Kidney (tissue), 14 donors: ENCODE measurements around the gene PSMA5. TPM values are rescaled to one million over a fixed set of nuclear protein-coding genes. Genes with fewer than 3 reads are reported as not detected.

Experiments used
- DNase-seq, 5 donors: peaks; one replicate each; pipeline ENCODE4 v3.0.0-alpha.2; 2013 to 2020
- FAIRE-seq: peaks from 2 replicates; lab custom pipeline; 2012; peaks lifted over from hg19 to GRCh38; lab: Jason Lieb, UNC
- H3K27ac ChIP-seq, 2 donors: one replicate each; pipeline ENCODE4 v1.7.0; 2013; ENCODE audit warnings: low read depth in 2 of 2, low read length in 2 of 2, inconsistent platforms in 1 of 2
- H3K27me3 ChIP-seq: one replicate; pipeline ENCODE4 v1.7.1; 2013; ENCODE audit warnings: low read length, inconsistent platforms; ENCODE audit not compliant: control insufficient read depth, insufficient read depth
- H3K36me3 ChIP-seq, 3 donors: one replicate each; pipeline versions ENCODE4 v1.7.0 to v1.7.1; 2013; ENCODE audit warnings: low read length in 3 of 3, control low read depth in 1 of 3, inconsistent platforms in 1 of 3; ENCODE audit not compliant: insufficient read depth in 3 of 3, control insufficient read depth in 2 of 3
- H3K4me1 ChIP-seq, 3 donors: one replicate each; pipeline versions ENCODE4 v1.7.0 to v1.7.1; 2013; ENCODE audit warnings: low read length in 3 of 3, inconsistent platforms in 1 of 3, low read depth in 1 of 3; ENCODE audit not compliant: control insufficient read depth in 2 of 3, insufficient read depth in 2 of 3
- H3K4me3 ChIP-seq, 3 donors: one replicate each; pipeline versions ENCODE4 v1.7.0 to v1.8.1; 2013; ENCODE audit warnings: low read length in 3 of 3, control low read depth in 1 of 3, inconsistent platforms in 1 of 3
- H3K9ac ChIP-seq, 3 donors: one replicate each; pipeline versions ENCODE4 v1.7.0 to v1.7.1; 2013; ENCODE audit warnings: low read length in 3 of 3, control low read depth in 1 of 3, inconsistent platforms in 1 of 3
- H3K9me3 ChIP-seq, 3 donors: one replicate each; pipeline versions ENCODE4 v1.7.0 to v1.7.1; 2013; ENCODE audit warnings: low read length in 3 of 3, control low read depth in 1 of 3, inconsistent platforms in 1 of 3; ENCODE audit not compliant: control insufficient read depth in 2 of 3, insufficient read depth in 1 of 3
- intact Hi-C: fragments of 100-400 bp; cut with DNase I; formaldehyde crosslinking; loops from one replicate; pipeline ENCODE4 v1.11.1; 2022
- polyA plus RNA-seq: library from polyadenylated mRNA; stranded (reverse); fragments of 350-450 nt; fragmentation: Illumina TruSeq; extraction: RNeasy Lipid Tissue Mini Kit (QIAGEN cat#74804); gene quantifications from one replicate; pipeline ENCODE4 v1.2.3, GENCODE V29; 2014; ENCODE audit warnings: low read depth, low replicate concordance; ENCODE audit not compliant: insufficient read depth
- total RNA-seq: library from RNA; stranded (reverse); fragmentation: NEBNext Ultra II Directional; extraction: Animal tissue kit (Norgen Biotek cat#: 25700); gene quantifications from one replicate; pipeline ENCODE4 v1.2.1, GENCODE V29; 2021
- TF ChIP-seq, protein P1 (sequence below): IDR thresholded peaks from 3 replicates; pipeline ENCODE4 v1.5.1; 2012; ENCODE audit warnings: mild to moderate bottlenecking, moderate library complexity, borderline replicate concordance; ENCODE audit not compliant: insufficient read depth; ENCODE audit errors: extremely low read depth
- donor health status: control.
- donor health status: control.
- donor health status: control.
- donor health status: control.
- donor health status: control.
- donor health status: DM: yes; HTN: yes; CAD: no.
- donor health status: Normal renal cell carcinoma (clear cell type).

PSMA5 gene
- total and polyA plus RNA-seq, 2 donors from 2014 or later, result 71.4 to 91.1 TPM

DNA sequence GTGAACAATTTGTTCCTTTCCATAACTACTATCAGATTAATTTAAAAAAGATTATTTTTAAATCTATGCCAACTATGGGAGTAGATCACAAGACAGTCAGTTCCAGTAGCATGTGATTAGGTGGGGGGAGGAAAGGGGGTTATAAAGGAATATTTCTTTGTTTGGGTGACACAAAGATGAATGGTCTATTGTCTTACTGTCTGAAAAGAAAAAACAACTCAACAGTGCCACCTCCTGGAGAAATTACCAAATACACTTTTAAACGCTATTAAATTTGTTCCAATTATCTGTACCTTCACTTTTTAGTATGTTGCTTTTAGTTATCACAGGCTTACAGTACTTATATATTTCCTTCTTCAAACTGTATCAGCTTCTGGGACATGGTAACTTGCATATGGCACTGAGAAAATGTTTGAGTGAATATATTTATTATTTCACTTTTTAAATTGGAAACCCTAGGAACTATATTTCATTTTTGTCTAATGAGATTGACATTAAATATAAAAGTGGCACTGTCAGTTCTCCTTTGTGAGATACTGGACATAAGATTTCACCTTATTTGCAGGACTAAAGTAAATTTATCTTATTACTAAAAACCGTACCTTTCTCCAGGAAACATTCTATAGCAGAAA, 26.8 kb downstream of the PSMA5 start:
- Histone ChIP-seq H3K9me3 (no peaks in the 10 kb centered on the region), H3K4me1 (peaks cover 6 to 15% (median 13%) of the 10 kb centered on the region in 3 donors), H3K9ac (no peak overlapping the region), H3K27ac (no peak overlapping the region), H3K36me3 (peaks cover 0 to 8% (median 6%) of the 10 kb centered on the region in 3 donors), H3K27me3 (no peaks in the 10 kb centered on the region), H3K4me3 (no peak overlapping the region)
- TF ChIP-seq, protein P1, sequence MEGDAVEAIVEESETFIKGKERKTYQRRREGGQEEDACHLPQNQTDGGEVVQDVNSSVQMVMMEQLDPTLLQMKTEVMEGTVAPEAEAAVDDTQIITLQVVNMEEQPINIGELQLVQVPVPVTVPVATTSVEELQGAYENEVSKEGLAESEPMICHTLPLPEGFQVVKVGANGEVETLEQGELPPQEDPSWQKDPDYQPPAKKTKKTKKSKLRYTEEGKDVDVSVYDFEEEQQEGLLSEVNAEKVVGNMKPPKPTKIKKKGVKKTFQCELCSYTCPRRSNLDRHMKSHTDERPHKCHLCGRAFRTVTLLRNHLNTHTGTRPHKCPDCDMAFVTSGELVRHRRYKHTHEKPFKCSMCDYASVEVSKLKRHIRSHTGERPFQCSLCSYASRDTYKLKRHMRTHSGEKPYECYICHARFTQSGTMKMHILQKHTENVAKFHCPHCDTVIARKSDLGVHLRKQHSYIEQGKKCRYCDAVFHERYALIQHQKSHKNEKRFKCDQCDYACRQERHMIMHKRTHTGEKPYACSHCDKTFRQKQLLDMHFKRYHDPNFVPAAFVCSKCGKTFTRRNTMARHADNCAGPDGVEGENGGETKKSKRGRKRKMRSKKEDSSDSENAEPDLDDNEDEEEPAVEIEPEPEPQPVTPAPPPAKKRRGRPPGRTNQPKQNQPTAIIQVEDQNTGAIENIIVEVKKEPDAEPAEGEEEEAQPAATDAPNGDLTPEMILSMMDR, result peak; percentile 48
- peak; percentile 78 for FAIRE-seq
- intact Hi-C loops, result no loop called here
- DNase-seq, result peak in 2 of 5 donors; percentile 80

DNA sequence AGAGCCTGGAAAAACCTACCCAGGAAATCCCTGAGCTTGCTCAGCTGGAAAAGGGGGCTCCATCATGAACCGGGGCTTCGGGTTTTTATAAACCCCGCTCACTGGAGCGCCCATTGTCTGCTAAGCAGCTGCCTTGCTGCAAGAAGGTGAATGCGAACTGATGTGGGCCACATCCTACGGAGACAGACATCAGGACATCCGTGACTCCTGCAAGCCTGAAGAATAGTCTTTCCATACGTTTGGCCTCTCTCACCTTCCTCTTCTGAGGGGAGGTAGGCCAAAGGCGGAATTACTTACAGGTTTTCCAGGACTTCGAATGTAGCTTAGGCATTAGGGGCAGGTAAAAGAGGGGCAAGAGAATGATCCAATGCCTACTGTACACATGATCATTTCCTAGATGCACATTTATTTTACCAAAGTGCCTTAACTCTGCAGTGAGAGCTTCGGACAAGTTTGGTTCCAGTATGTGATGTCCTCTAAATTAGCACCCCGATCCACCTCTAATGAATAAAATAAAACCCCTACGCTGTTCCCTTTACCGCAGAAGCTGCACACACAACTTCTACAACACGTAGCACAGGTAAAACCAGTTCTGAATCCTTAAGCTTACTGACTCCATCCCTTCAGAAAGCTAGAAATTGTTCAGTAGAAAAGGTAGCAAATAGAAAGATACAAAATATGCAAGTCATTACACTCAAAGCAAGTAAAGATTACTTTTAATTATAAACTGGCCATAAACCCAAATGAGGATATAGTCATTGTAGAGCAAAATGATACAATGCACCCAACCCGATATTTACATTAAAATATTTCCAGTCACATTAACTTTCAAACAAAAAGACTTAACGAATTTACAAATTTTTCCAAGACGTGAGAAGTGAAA, 27.7 kb downstream of the PSMA5 start:
- Histone ChIP-seq H3K4me1 (peaks cover 6 to 17% (median 16%) of the 10 kb centered on the region in 3 donors), H3K9ac (peak overlapping the region; percentile 5 to 66 (median 27)), H3K4me3 (peak overlapping the region; percentile 51 to 65 (median 60)), H3K9me3 (no peaks in the 10 kb centered on the region), H3K27ac (no peak overlapping the region), H3K27me3 (no peaks in the 10 kb centered on the region), H3K36me3 (peaks cover 0 to 8% (median 6%) of the 10 kb centered on the region in 3 donors)
- TF ChIP-seq, protein P1, result no peak
- DNase-seq (peak in 2 of 5 donors; percentile 22 to 48), FAIRE-seq (no peak)
- intact Hi-C loops, result no loop called here

GRCh38 chr1:109397581-109398342, 28.5 kb downstream of the PSMA5 start, which contains the start of gene SORT1:
SORT1 (minus strand) TSS chr1:109397918; CDS start chr1:109397892, 26 bp downstream.
- no peak for FAIRE-seq
- TF ChIP-seq, protein P1, result no peak
- Histone ChIP-seq H3K9me3 (no peaks in the 10 kb centered on the region), H3K4me1 (peaks cover 6 to 24% (median 21%) of the 10 kb centered on the region in 3 donors), H3K9ac (peak within 1 kb of the TSS; percentile 30 to 66 (median 33)), H3K36me3 (peaks cover 0 to 8% (median 6%) of the 10 kb centered on the region in 3 donors), H3K4me3 (peak within 1 kb of the TSS; percentile 55 to 65 (median 60)), H3K27me3 (no peaks in the 10 kb centered on the region), H3K27ac (peak within 1 kb of the TSS; percentile 18 to 51)
- intact Hi-C loops, result no loop called here
- DNase-seq, result peak; percentile 93 to 97 (median 96)
